Measurements from ENCODE around the gene PTPRQ.

Gene PTPRQ

GRCh38 chr12:80559766-80560165, 115.7 kb downstream of the PTPRQ start:
- Histone ChIP-seq H3K4me1 (ENCODE audit: low read length) (0 out of 2 replicates have a peak, but pooled peaks cover 10% of the 10 kb centered on the region), H3K9me2 (replicated peaks; ENCODE audit: insufficient read depth, low read length) (no peaks in the 10 kb centered on the region), H3K79me2 (ENCODE audit: low read length) (no peaks in the 10 kb centered on the region), H3K27ac (ENCODE audit: low read length) (no peak overlapping the region), H3F3A (ENCODE audit: insufficient read depth, low read length) (no peaks in the 10 kb centered on the region), H3K9ac (ENCODE audit: low read length) (no peak overlapping the region), H3K4me3 (ENCODE audit: low read length) (no peak overlapping the region), H3K27me3 (replicated peaks; ENCODE audit: insufficient read depth, low read length) (no peaks in the 10 kb centered on the region), H3K4me2 (ENCODE audit: low read depth, low read length) (no peak overlapping the region), H2AFZ (ENCODE audit: low read length) (no peak overlapping the region), H3K9me3 (replicated peaks; ENCODE audit: insufficient read depth, low read length) (no peaks in the 10 kb centered on the region), H3K36me3 (replicated peaks; ENCODE audit: insufficient read depth, low read length) (no peaks in the 10 kb centered on the region), H4K20me1 (ENCODE audit: insufficient read depth, low read length) (no peaks in the 10 kb centered on the region)
- TF ChIP-seq, protein P1, sequence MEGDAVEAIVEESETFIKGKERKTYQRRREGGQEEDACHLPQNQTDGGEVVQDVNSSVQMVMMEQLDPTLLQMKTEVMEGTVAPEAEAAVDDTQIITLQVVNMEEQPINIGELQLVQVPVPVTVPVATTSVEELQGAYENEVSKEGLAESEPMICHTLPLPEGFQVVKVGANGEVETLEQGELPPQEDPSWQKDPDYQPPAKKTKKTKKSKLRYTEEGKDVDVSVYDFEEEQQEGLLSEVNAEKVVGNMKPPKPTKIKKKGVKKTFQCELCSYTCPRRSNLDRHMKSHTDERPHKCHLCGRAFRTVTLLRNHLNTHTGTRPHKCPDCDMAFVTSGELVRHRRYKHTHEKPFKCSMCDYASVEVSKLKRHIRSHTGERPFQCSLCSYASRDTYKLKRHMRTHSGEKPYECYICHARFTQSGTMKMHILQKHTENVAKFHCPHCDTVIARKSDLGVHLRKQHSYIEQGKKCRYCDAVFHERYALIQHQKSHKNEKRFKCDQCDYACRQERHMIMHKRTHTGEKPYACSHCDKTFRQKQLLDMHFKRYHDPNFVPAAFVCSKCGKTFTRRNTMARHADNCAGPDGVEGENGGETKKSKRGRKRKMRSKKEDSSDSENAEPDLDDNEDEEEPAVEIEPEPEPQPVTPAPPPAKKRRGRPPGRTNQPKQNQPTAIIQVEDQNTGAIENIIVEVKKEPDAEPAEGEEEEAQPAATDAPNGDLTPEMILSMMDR (IDR thresholded peaks at IDR 0.05; ENCODE audit: low read length) = no peak
- TF ChIP-seq EZH2 (optimal IDR thresholded peaks at IDR 0.05; ENCODE audit: low read depth, low read length) (no peak), EZH2phosphoT487 (IDR thresholded peaks at IDR 0.05; ENCODE audit: low read length) (no peak)
- DNase-seq = no peak

GRCh38 chr12:80565271-80565670, 121.2 kb downstream of the PTPRQ start:
- no peak for DNase-seq
- TF ChIP-seq, protein P1 (IDR thresholded peaks at IDR 0.05; ENCODE audit: low read length) = no peak
- no peak for TF ChIP-seq EZH2 (optimal IDR thresholded peaks at IDR 0.05; ENCODE audit: low read depth, low read length)
- TF ChIP-seq EZH2phosphoT487 (IDR thresholded peaks at IDR 0.05; ENCODE audit: low read length) = no peak
- Histone ChIP-seq H3K4me3 (ENCODE audit: low read length) (no peak overlapping the region), H3K9me2 (replicated peaks; ENCODE audit: insufficient read depth, low read length) (no peaks in the 10 kb centered on the region), H2AFZ (ENCODE audit: low read length) (no peak overlapping the region), H3K9me3 (replicated peaks; ENCODE audit: insufficient read depth, low read length) (no peaks in the 10 kb centered on the region), H3K9ac (ENCODE audit: low read length) (no peak overlapping the region), H3F3A (ENCODE audit: insufficient read depth, low read length) (no peaks in the 10 kb centered on the region), H3K27me3 (replicated peaks; ENCODE audit: insufficient read depth, low read length) (no peaks in the 10 kb centered on the region), H3K27ac (ENCODE audit: low read length) (no peak overlapping the region), H3K79me2 (ENCODE audit: low read length) (no peaks in the 10 kb centered on the region), H3K4me1 (ENCODE audit: low read length) (no peaks in the 10 kb centered on the region), H3K36me3 (replicated peaks; ENCODE audit: insufficient read depth, low read length) (no peaks in the 10 kb centered on the region), H4K20me1 (ENCODE audit: insufficient read depth, low read length) (no peaks in the 10 kb centered on the region), H3K4me2 (ENCODE audit: low read depth, low read length) (no peak overlapping the region)

- TF ChIP-seq, protein P1 (IDR thresholded peaks at IDR 0.05; ENCODE audit: low read length) = no peak
- H3K79me2 ChIP-seq (ENCODE audit: low read length) = no peaks in the 10 kb centered on the region
- no peak overlapping the region for H3K4me3 ChIP-seq (ENCODE audit: low read length)
- no peaks in the 10 kb centered on the region for H3K36me3 ChIP-seq (replicated peaks; ENCODE audit: insufficient read depth, low read length)
- H3K27me3 ChIP-seq (replicated peaks; ENCODE audit: insufficient read depth, low read length) = no peaks in the 10 kb centered on the region
- H2AFZ ChIP-seq (ENCODE audit: low read length) = no peak overlapping the region
- H3K4me2 ChIP-seq (ENCODE audit: low read depth, low read length) = no peak overlapping the region
- H3K9me3 ChIP-seq (replicated peaks; ENCODE audit: insufficient read depth, low read length) = no peaks in the 10 kb centered on the region
- no peak overlapping the region for H3K27ac ChIP-seq (ENCODE audit: low read length)
- DNase-seq = no peak
- H3K4me1 ChIP-seq (ENCODE audit: low read length) = no peaks in the 10 kb centered on the region
- no peaks in the 10 kb centered on the region for H3K9me2 ChIP-seq (replicated peaks; ENCODE audit: insufficient read depth, low read length)
- no peaks in the 10 kb centered on the region for H4K20me1 ChIP-seq (ENCODE audit: insufficient read depth, low read length)
- no peak overlapping the region for H3K9ac ChIP-seq (ENCODE audit: low read length)
- H3F3A ChIP-seq (ENCODE audit: insufficient read depth, low read length) = no peaks in the 10 kb centered on the region
Measured at GRCh38 chr12:80567401-80567800, 123.4 kb downstream of the PTPRQ start.

Data from MM.1S (cell line).